Limb (tissue), 2 donors: ENCODE data around the gene MVB12B.

Experiments
- DNase-seq, 2 donors: peaks; one replicate each; pipeline ENCODE4 v3.0.0-alpha.2; 2016; ENCODE audit errors: extremely low spot score in 2 of 2

The MVB12B gene

GRCh38 chr9:126449725-126450667 lies 123.4 kb downstream of the MVB12B start:
- peak in 1 of 2 donors; percentile 32 for DNase-seq

- DNase-seq: peak in 1 of 2 donors; percentile 26
These were observed 124.1 kb downstream of the MVB12B start for GRCh38 chr9:126450668-126451205.

DNA sequence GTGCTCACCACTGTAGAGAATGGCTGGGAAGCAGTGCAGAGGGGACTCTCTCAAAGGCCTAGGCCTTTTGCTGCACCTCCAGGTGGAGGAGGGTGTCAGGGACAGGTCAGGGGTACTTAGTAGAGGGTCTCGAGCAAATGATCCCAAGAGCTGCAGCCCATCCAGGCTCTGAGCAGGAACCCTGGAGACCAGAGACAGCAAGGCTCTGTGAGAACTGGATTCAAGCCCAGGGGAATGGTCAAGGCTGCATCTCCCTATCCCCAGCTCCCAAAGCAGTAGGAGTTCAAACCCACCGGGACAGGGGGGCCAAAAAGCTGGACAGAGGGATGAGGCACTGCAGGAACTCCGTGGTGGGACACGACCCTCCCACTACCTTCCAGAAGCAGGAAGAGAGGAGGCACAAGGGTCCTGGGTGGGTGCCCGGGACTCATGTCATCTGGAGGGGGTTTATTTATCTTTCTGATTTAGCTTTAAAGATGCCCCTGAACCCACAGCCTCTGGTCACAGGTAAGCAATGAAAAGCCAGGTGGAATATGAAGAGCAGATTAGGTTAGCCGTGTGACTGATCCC lies 124.8 kb downstream of the MVB12B start:
- DNase-seq: peak in 1 of 2 donors; percentile 20

- peak in 1 of 2 donors; percentile 25 for DNase-seq
These were observed 125.5 kb downstream of the MVB12B start for GRCh38 chr9:126452106-126452505.

DNA sequence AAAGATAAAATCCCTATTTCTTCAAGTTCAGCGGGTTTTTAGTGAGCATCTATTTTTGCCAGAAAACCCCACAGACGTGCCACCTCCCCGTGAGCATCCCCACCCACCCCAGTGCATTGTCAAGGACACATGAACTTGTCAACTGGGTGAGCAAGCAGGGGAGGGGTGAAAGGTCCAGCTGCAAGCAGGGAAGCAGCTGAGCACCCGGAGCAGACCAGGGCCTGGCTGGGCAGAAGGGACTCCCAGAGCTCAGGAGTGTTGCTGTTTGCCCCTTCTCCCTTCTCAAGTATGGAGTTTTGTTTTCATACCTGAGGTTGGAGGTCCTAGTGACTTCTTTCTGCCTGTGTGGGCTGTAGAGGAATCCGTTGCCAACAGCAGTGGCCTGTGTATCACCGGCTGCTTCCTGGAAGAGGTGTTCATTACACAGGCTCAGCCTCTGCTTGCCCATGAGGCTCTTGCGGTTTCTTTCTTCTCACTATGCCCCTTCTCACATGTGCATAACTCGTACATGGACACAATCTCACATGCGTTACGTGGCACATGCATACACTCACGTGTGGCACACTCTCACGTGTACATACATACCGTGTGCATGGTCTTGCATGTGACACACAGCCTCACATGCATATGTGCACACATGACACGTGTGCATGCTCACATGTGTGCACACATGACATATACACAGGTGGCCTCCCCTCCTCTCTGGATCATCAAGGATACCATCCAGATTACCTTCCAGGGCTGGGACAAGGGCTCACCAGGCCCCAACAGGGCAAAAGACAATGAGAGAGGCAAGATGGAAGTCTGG lies 126.7 kb downstream of the MVB12B start:
- peak in 1 of 2 donors; percentile 25 for DNase-seq

DNA sequence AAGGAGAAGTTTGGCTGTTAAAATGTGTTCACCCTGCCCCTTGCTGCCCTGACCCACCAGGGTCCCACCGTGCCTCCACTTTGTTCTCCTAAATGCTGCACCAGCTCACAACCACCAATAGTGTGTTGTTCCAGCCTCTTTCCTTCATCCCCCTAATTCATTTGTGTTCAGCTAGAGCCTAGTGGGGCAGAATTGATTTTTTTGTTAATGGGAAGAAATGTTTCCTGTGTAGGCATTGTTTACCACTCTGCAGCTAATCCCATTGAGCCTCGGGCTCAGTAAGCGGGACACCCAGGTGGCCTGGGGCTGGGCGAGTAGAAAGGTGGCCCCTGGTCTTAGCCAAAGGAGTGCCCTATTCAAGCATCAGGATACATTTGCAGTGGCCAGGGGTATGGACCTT lies 127.6 kb downstream of the MVB12B start:
- peak in 1 of 2 donors; percentile 2 for DNase-seq

- DNase-seq: peak in 1 of 2 donors; percentile 2
These were observed 128.2 kb downstream of the MVB12B start for GRCh38 chr9:126454795-126455194.

- peak; percentile 35 to 40 for DNase-seq
These were observed 130.0 kb downstream of the MVB12B start for GRCh38 chr9:126456441-126457174.

- DNase-seq: no peak
These were observed 130.5 kb downstream of the MVB12B start for GRCh38 chr9:126457175-126457547.

- DNase-seq: no peak
These were observed 131.3 kb downstream of the MVB12B start for GRCh38 chr9:126457890-126458289.

DNA sequence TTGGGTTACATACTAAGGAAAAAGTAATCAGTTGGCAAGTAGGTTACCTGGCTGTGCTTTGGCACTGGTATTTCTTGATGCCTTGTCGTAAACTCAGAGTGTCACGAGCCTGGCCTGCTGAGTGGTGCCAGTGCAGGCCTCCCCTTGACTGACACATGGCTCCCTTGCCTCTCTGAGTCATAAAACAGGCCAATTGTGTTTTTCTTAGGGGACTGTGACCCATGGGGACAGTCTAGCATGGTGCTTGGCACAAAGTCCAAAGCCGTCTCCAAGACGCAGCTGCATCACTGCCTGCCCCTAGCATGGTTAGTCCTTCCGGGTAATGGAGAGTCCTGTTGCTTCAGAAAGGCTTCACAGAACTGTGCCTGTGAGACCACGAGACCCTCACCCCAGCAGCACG lies 132.5 kb downstream of the MVB12B start:
- peak in 1 of 2 donors; percentile 9 for DNase-seq

DNA sequence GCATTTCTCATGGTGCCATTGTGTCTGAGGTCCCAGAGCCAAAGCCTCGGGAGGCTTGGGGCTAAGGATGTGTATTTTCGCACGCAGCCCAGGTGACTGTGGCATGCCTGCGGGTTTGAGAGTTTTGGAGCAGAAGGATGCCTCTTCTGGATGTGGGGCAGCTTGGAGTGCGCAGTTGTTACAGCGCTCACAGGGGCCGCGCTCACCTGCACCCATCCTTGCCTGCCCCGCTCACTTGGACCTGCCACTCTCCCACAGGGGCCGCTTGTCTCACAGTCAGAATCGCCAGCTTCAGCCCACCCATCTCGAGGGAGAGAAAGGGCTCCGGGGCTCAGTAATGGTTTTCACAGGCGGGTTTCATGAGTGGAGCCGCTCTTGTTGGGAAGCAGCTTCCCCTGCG lies 132.9 kb downstream of the MVB12B start:
- peak in 1 of 2 donors; percentile 19 for DNase-seq

GRCh38 chr9:126459965-126460843 lies 133.6 kb downstream of the MVB12B start:
- DNase-seq: peak in 1 of 2 donors; percentile 22

DNA sequence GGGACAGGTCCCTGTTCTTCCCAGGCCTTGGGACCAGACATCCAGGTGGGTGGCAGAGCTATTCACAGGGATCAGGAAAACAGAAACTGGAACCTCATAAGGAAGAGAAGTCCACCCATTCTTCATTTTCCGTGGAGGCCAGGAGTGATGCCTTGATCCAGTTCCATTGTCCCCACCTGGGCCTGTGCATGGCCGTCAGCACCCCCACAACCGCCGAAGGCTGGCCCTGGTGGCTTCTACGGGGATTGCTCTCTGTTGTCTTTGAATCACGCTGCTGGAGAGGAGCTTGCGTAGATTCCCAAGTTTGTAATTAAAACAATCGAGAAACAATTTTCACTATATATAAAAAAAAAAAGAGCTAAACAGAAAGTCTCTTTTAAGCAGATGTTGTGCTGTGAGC lies 134.4 kb downstream of the MVB12B start:
- DNase-seq: peak in 1 of 2 donors; percentile 18

- peak in 1 of 2 donors; percentile 25 for DNase-seq
These were observed 135.0 kb downstream of the MVB12B start for GRCh38 chr9:126461608-126462007.

GRCh38 chr9:126462617-126463016 lies 136.0 kb downstream of the MVB12B start:
- no peak for DNase-seq

- peak in 1 of 2 donors; percentile 6 for DNase-seq
These were observed 136.8 kb downstream of the MVB12B start for GRCh38 chr9:126463426-126463825.

DNA sequence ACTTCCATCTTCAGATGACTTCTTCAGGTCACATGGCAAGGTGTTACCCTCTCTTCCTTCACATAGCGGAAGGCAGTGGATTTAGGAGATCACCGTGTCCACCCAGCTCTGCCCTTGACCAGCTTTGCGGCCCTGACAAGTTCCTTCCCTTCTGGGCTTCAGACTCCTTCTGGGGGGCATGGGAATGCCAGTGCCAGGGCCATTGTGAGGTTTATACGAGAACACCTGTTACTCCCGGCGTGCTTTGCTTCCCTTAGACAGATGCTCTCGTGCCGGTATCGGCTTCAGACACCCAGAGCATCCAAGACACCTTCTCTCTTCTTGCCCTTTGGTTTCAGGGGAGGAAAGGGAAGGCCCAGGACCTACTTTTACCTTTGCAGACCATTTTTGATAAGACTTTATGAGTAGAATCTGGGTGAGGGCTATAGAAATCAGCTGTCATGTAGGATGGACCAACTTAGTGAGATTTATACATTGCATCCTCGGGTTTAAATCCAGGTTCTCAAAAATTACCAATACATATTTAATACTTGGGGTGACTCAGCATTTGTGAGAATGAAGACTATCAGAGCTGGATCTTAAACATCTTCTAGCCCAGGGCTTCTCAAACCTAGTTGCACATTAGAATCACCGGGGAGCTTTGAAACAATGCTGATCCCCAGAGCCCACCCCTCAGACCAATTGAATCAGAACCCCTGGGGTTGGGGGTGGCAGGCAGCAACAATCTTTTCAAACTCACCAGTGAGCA lies 138.2 kb downstream of the MVB12B start:
- DNase-seq: peak in 1 of 2 donors; percentile 9

DNA sequence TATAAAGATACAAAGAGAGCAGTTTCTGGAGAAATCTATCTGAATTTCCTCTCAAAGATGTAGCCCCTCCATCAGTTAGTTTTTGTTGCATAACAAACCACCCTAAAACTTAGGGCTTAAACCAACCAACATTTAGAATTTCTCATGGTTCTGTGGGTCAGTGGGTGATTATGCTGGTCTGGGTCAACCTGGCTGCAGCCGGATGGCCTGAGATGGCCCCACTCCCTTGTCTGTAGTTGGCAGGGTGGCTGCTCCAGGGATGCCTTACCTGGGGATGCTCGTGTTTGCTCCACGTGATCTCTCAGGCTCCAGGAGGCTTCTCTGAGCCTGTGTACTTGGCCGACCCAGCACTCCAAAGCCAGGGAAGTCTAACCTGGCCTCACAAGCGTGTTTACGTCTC lies 139.3 kb downstream of the MVB12B start:
- no peak for DNase-seq
